ENCODE measurements around the gene ALOXE3. TPM values are rescaled to one million over a fixed set of nuclear protein-coding genes. Genes with fewer than 3 reads are reported as not detected.

The ALOXE3 gene
- total and polyA plus RNA-seq, 12 donors: not detected

DNA sequence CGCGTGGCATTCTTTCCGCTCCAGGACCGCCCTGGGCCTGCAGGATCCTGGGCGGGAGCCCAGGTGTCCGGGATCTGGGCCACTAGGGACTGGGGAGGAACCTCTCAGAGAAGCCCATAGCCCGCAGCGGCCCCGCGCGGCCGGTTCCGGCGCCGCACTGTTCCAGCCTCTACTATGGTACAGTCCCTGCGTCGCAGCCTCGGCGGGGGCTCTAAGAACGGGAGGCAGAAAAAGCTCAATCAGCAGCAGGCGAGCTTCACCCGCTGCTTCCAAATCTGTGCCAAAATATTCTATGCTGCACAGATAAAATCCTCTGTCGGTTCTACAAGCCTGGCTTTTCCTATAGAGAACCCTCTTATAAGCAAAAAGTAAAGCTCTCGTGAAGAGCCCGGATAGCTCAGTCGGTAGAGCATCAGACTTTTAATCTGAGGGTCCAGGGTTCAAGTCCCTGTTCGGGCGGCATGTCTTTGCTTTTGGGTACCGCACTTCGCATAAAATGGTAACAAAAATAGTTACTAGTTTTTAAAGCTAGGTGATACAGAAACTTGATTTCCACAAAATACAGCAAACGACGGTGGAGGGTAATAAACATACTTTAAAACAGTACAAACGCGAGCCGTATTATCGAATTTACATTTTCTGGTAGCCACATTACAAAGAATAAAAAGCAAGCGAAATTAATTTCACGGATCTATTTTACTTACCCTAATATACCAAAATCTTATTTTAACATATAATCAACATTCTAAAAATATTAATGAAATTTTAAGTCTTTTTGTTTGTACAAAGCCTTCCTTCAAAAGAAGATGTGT, 661 bp upstream of the ALOXE3 start:
- peak overlapping the region in 3 of 4 donors; percentile 5 to 61 (median 17) for H3K4me3 ChIP-seq
- peaks cover 36 to 48% of the 10 kb centered on the region in 2 donors for H3K4me1 ChIP-seq (replicated peaks in 1 of 2)
- DNase-seq: peak; percentile 86 to 96 (median 90)
- peaks cover 21% of the 10 kb centered on the region for H3K27me3 ChIP-seq
- intact Hi-C loops (cut with DNase I): no loop called here
- H3K9me3 ChIP-seq (replicated peaks in 1 of 3): no peaks in the 10 kb centered on the region
- TF ChIP-seq, protein P1, sequence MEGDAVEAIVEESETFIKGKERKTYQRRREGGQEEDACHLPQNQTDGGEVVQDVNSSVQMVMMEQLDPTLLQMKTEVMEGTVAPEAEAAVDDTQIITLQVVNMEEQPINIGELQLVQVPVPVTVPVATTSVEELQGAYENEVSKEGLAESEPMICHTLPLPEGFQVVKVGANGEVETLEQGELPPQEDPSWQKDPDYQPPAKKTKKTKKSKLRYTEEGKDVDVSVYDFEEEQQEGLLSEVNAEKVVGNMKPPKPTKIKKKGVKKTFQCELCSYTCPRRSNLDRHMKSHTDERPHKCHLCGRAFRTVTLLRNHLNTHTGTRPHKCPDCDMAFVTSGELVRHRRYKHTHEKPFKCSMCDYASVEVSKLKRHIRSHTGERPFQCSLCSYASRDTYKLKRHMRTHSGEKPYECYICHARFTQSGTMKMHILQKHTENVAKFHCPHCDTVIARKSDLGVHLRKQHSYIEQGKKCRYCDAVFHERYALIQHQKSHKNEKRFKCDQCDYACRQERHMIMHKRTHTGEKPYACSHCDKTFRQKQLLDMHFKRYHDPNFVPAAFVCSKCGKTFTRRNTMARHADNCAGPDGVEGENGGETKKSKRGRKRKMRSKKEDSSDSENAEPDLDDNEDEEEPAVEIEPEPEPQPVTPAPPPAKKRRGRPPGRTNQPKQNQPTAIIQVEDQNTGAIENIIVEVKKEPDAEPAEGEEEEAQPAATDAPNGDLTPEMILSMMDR (IDR thresholded peaks at IDR 0.05): peak; percentile 73 to 90 (median 82)
- no peak for TF ChIP-seq POLR2A (IDR thresholded peaks at IDR 0.05)
- peak overlapping the region in 4 of 5 donors; percentile 49 to 91 (median 73) for H3K27ac ChIP-seq
- no peaks in the 10 kb centered on the region for H3K36me3 ChIP-seq (replicated peaks in 1 of 2)
- 0 to 1% (median 0%) methylated on average over 18 to 38 of the region's 38 CpGs for WGBS, 4 donors

DNA sequence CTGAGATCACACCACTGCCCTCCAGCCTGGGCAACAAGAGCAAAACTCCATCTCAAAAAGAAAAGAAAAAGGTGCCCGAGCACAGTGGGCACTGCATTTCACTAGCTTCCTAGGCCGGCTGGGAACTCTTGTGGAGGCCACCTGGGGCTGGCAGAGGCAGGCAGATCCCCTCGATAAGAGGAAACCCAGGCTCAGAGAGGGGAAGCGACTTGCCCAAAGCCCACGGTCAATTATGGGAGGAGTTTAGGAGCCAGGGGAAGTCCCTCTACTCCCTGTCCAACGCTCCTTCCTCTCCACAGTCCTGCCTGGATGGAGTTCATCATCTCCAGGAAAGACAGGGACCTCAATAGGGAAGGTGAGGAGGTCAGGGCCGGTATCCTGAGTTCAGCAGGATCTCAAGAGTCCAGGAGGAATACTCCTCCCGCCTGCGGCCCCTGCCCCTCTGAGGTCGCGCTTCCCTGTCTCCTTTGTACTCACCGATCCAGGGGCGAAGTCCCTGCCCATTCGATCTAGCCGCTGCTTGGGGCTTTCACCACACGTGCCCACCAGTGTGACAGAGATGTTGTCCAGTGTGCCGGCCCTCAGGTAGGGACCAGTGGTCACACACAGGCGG, 841 bp downstream of the ALOXE3 start:
- H3K4me3 ChIP-seq: peak overlapping the region in 1 of 4 donors; percentile 61
- peak overlapping the region in 2 of 5 donors; percentile 86 to 91 for H3K27ac ChIP-seq
- intact Hi-C loops (cut with DNase I): no loop called here
- WGBS, 4 donors: 17 to 24% (median 21%) methylated on average over 3 to 18 of the region's 18 CpGs
- H3K27me3 ChIP-seq: peaks cover 29% of the 10 kb centered on the region
- no peak for TF ChIP-seq POLR2A (IDR thresholded peaks at IDR 0.05)
- TF ChIP-seq, protein P1 (IDR thresholded peaks at IDR 0.05): no peak
- no peaks in the 10 kb centered on the region for H3K36me3 ChIP-seq (replicated peaks in 1 of 2)
- H3K4me1 ChIP-seq (replicated peaks in 1 of 2): peaks cover 24 to 33% of the 10 kb centered on the region in 2 donors
- DNase-seq: peak in 2 of 7 donors; percentile 37 to 65
- H3K9me3 ChIP-seq (replicated peaks in 1 of 3): no peaks in the 10 kb centered on the region

DNA sequence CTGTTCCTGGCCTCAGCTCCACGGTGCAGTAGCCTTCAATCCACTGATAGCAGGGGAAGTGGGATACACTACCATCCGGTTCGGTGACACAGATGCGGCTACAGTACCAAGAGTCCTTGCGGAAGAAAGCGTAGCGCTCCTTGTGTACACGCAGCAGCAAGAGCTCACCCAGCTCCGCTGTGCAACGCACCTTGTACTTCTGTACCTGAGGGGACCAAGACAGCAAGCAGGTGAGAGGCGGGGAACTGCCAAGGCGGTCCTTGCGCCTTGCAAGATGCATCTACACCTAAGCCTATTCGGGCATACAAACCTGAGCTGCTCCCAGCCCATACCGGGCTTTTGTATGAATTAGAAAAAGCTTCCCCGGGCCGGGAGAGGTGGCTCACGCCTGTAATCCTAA, 1.5 kb downstream of the ALOXE3 start:
- Histone ChIP-seq H3K4me1 (replicated peaks in 1 of 2) (peaks cover 17 to 26% of the 10 kb centered on the region in 2 donors), H3K27ac (no peak overlapping the region), H3K27me3 (peaks cover 36% of the 10 kb centered on the region), H3K9me3 (replicated peaks in 1 of 3) (no peaks in the 10 kb centered on the region), H3K4me3 (no peak overlapping the region), H3K36me3 (replicated peaks in 1 of 2) (no peaks in the 10 kb centered on the region)
- intact Hi-C loops (cut with DNase I): no loop called here
- no peak for TF ChIP-seq POLR2A (IDR thresholded peaks at IDR 0.05)
- TF ChIP-seq, protein P1 (IDR thresholded peaks at IDR 0.05): no peak
- 50 to 78% (median 57%) methylated on average over 6 to 18 of the region's 18 CpGs for WGBS, 4 donors
- no peak for DNase-seq

DNA sequence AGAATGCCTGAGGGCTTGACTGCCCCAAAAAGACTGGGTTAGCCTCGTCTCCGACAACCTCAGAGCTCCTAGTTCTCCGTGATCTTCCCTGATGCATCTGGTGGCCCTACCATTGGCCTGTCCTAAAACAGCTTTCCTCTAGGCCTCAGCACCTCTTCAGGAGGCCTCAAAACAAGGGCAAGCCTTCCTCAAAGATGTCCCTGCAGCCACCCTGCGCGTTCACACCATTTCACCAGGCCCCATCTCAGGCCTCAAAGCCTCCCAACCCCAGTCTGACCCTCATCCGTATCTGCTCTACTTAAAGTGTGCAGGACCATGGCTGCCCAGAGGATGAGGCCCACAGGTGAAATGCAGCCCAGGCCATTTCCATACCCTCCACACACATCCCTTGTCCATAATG, 7.4 kb downstream of the ALOXE3 start:
- no peak for DNase-seq
- H3K4me3 ChIP-seq: no peak overlapping the region
- intact Hi-C loops (cut with DNase I): loop anchor here (5.0 kb wide), 1 partner anchor 34 kb away; no protein-coding TSS in a partner anchor
- WGBS, 4 donors: 93 to 97% (median 95%) methylated on average over 6 of the region's 6 CpGs
- no peaks in the 10 kb centered on the region for H3K9me3 ChIP-seq (replicated peaks in 1 of 3)
- H3K36me3 ChIP-seq (replicated peaks in 1 of 2): no peaks in the 10 kb centered on the region
- no peak overlapping the region for H3K27ac ChIP-seq
- peaks cover 0 to 6% of the 10 kb centered on the region in 2 donors for H3K4me1 ChIP-seq (replicated peaks in 1 of 2)
- H3K27me3 ChIP-seq: peaks cover 44% of the 10 kb centered on the region
- TF ChIP-seq, protein P1 (IDR thresholded peaks at IDR 0.05): no peak
- no peak for TF ChIP-seq POLR2A (IDR thresholded peaks at IDR 0.05)
